ENCODE measurements around the gene RAB1A.

Gene RAB1A

DNA sequence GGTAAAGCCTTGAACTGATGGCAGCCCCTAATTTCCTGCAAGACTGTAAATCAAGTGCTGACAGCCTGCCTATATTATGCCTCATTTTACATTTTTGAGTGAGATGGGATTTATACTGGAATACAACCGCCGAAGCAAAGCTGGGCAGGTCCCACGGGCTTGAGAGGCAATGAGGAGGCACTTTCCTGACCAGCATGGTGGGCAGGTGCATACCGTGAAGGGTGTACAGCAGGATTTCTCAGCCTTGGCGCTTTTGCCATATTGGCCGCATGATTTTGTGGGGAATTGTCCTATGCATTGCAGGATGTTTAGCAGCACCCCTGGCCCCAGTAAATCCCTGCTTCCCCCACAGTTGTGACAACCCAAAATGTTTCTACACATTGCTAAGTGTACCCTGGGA is 50.9 kb downstream of the RAB1A start:
- no peak overlapping the region for H3K4me3 ChIP-seq (ENCODE audit: low read depth, low read length)
- in situ Hi-C loops (cut with HindIII; ENCODE audit: low sequenced_read_pairs) = no loop called here
- no peak for TF ChIP-seq CTCF (IDR thresholded peaks at IDR 0.05; ENCODE audit: low read depth, low read length, missing control alignments)
- DNase-seq (ENCODE audit: low read depth) = no peak

GRCh38 chr2:65077898-65078297 is 52.0 kb downstream of the RAB1A start:
- no peak for DNase-seq (ENCODE audit: low read depth)
- no peak overlapping the region for H3K4me3 ChIP-seq (ENCODE audit: low read depth, low read length)
- in situ Hi-C loops (cut with HindIII; ENCODE audit: low sequenced_read_pairs) = no loop called here
- TF ChIP-seq CTCF (IDR thresholded peaks at IDR 0.05; ENCODE audit: low read depth, low read length, missing control alignments) = no peak

- in situ Hi-C loops (cut with HindIII; ENCODE audit: low sequenced_read_pairs) = no loop called here
- H3K4me3 ChIP-seq (ENCODE audit: low read depth, low read length) = no peak overlapping the region
- peak; percentile 46 for DNase-seq (ENCODE audit: low read depth)
- no peak for TF ChIP-seq CTCF (IDR thresholded peaks at IDR 0.05; ENCODE audit: low read depth, low read length, missing control alignments)
Observed at GRCh38 chr2:65076345-65076710, 53.6 kb downstream of the RAB1A start.

DNA sequence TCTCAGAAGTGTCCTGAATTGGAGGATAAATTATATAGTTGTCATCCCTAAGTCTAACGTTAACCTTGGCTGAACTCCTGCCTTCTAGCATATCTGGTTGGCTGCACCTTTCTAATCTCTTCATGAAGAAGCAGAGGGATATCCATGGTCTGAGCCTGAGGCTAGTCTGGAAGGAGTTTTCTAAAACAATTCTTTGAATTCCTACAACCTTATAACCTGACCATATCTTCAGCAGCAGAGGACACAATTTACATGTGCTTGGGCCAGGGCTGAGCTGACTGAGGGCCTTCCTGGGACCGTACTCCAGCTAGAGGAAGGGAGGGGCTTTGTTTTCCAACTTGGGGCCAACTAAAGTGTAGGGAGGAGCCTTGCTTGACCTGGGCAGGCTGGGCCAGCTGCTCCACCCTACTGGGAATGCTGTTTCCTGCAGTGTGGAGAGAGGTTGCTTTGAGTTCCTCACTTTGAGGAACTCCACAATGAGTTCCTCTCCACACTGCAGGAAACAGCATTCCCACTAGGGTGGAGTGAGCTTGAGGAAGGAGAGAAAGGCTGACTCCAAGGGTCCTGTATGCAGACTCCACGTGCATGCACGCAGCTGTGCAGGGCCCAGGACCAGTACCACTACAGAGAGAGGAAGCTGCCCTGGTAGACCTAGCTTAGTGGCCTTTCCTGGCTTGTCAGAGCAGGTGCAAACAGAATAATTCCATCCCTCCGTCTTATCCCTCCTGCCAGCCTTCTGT is 54.1 kb downstream of the RAB1A start:
- no peak for TF ChIP-seq CTCF (IDR thresholded peaks at IDR 0.05; ENCODE audit: low read depth, low read length, missing control alignments)
- in situ Hi-C loops (cut with HindIII; ENCODE audit: low sequenced_read_pairs) = no loop called here
- no peak for DNase-seq (ENCODE audit: low read depth)
- H3K4me3 ChIP-seq (ENCODE audit: low read depth, low read length) = no peak overlapping the region

DNA sequence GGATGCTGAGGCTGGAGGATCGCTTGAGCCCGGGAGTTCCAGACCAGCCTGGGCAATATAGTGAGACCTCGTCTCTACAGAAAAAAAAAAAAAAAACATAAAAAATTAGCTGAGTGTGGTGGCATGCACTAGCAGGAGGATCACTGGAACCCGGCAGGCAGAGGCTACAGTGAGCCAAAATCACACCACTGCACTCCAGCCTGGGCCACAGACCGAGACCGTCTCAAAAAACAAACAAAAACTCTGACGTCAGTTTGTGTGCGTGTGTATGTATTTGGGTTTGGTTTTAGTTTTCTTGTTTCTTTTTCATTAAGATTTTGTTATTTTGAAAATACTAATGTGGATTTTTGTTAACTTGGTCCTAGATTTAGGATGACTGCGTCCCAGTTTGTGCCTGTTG is 54.7 kb downstream of the RAB1A start:
- DNase-seq (ENCODE audit: low read depth) = no peak
- in situ Hi-C loops (cut with HindIII; ENCODE audit: low sequenced_read_pairs) = no loop called here
- TF ChIP-seq CTCF (IDR thresholded peaks at IDR 0.05; ENCODE audit: low read depth, low read length, missing control alignments) = no peak
- H3K4me3 ChIP-seq (ENCODE audit: low read depth, low read length) = no peak overlapping the region

- in situ Hi-C loops (cut with HindIII; ENCODE audit: low sequenced_read_pairs) = loop anchor here (5.0 kb wide), 1 partner anchor 53 kb away; no protein-coding TSS in a partner anchor
- DNase-seq (ENCODE audit: low read depth) = no peak
Observed at GRCh38 chr2:65073879-65074565, 55.9 kb downstream of the RAB1A start.

More at GRCh38 chr2:65073879-65074565, 55.9 kb downstream of the RAB1A start:
- no peak overlapping the region for H3K4me3 ChIP-seq (ENCODE audit: low read depth, low read length)
- TF ChIP-seq CTCF (IDR thresholded peaks at IDR 0.05; ENCODE audit: low read depth, low read length, missing control alignments) = no peak

Data from astrocyte of the cerebellum (primary cell).